Glomerular endothelial cell (primary cell): Measurements from ENCODE around the gene WASL. TPM values are rescaled to one million over a fixed set of nuclear protein-coding genes. Genes with fewer than 3 reads are reported as not detected.
"Not testable (repeated sequence)": the region's sequence is repeated elsewhere in the genome, so short reads cannot be mapped to it uniquely, and the experiment has no call there.

Source experiments
- DNase-seq: peaks from one replicate; pipeline ENCODE4 v3.0.0-alpha.2; 2011; ENCODE audit warnings: low read depth, low spot score; ENCODE audit errors: extremely low read depth
- total RNA-seq: library from RNA; depleted of rRNA; stranded (reverse); fragments of >200 nt; gene quantifications from 2 replicates; pipeline ENCODE4 v1.2.3, GENCODE V29; 2015

WASL gene
- total RNA-seq, result 24.9 and 25.6 TPM in 2 replicates

DNA sequence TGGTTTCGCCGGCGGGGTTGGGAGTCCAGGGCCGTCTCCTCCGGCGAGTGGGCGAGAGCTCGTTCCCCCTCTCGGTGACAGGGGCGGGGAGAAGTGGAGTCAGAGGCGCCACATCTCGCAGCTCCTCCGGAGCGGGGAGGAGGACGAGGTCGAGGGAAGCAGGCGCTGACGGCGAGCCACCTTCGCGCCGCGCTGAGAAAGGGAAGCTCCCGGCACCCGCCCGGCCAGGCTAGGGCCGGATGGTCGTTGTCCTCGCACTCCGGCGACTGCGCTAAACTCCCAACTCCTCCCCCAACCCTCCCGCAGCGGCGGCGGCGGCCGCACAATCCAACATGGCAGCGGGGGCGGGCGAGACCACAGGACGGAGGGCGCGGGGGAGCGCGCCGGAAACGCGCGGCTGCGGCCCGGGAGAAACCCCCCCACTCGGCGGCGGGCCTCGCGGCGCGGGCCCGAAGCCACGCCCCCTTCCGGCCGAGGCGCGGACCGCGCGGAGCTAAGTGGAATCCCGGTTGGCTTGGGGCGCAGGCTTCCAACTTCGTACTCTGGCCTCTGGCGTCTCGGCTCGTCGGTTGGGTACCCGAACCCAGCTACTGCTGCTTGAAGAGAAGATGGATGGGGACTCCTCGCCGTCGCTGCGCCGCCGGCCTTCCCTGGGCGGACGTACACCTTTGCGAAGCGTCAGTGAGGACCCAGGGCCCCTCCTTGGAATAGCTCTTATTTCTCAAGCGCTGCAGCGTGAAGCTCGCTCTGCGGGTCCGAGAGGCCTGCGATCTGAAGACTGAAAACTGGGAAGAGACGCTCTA lies at the start of gene WASL:
WASL (minus strand) TSS at position 270 of the 803 bp plus-strand sequence; CDS start at position 1, 269 bp downstream.
- no peak for DNase-seq

DNA sequence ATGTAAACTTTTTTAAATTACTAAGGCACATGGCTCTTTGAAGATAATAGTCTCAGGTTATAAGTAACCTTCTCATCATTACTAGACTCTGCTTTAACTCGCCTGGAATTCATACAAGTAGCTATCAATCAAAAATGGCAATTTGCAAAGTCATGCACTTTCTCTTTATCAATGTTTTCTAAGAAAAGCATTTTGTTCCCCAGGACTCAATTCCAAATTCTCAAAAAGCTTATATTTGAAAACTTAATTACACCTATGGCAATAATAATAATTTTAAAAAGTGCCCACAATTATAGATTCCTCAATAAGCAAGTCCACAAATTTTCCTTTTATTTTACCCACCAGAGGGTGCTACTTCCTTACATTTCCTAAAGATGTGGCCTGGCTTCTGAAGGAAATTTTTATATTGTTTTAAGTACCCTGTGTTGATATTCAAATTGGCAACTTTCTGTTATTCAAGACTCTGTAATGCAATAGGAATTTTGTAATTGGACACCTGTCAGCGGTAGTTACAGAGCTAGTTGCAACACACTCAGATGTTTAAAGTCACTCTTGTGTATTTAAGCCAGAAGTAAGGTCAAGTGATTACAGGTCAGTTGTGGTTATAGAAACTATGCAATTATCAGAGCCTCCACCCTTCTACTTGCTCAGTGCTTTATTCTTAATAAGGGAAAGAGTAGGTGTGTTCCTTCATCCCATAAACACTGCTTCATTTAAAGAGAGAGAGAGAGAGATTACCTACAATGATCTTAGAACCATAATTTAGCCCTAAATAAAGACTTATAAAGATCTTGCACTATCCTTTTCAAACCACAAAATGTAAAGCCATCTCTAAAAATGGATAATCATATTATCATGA lies 49.1 kb upstream of the WASL start:
- peak; percentile 42 for DNase-seq

DNA sequence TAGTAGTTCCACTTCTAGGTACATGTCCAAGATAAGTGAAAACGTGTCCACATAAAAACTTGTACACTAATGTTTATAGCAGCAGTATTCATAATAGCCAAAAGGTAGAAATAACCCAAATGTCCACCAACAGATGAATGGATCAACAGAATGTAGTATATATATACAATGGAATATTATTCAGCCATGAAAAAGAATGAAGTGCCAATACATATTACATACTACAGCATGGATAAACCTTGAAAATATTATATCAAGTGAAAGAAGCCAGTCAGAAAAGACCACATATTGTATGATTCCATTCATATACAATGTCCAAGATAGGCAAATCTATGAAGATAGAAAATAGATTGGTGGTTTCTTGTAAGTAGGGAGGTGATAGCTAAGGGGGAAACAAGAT lies 47.8 kb upstream of the WASL start:
- no peak for DNase-seq

DNA sequence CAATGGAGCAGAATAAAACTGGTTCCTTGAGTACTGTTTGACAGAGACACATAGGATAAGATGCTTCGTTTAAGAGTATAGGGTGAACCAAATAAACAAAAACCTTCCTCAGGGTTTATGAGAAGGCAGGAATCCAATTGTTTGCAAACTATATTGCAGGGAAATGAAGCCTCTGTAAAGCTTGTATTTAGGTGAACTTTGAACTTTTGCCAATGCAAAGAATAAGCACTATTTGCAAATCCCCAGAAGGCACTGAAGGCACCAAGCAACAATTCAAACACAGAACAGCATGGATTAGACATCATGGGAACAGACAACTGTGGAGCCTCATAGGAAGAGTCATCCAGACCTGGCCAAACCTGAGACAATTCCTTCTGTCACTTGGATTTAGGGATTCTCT lies 47.1 kb upstream of the WASL start:
- DNase-seq, result no peak

DNA sequence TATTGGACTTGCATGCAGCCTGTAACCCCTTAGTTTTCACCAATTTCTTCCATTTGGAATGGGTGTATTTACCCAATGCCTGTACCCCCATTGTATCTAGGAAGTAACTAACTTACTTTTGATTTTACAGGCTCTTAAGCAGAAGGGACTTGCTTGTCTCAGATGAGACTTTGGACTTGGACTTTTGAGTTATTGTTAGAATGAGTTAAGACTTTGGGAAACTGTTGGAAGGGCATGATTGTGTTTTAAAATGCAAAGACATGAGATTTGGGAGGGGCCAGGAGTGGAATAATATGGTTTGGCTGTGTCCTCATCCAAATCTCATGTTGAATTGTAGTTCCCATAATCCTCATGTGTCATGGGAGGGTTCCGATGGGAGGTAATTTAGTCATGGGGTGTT lies 46.3 kb upstream of the WASL start:
- DNase-seq, result not testable (repeated sequence)

DNA sequence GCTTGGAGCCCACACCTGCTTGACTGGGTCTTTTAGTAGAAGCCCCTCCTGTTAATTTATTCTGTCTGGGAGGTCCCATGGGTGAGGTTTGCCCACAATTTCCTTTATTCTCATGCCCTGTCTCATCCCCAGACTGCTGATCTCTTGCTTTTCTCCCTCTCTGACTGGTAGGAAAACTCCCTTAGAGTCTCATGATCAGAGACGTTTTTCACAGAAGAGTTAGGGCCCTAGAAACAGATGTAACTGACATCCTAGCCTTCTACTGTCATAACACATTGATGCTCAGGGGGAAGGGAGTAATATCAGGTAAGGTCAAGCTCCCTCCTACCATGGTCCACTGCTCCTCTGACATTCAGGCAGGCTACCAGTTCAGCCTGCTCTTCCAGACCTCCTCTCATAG lies 43.7 kb upstream of the WASL start:
- no peak for DNase-seq

DNA sequence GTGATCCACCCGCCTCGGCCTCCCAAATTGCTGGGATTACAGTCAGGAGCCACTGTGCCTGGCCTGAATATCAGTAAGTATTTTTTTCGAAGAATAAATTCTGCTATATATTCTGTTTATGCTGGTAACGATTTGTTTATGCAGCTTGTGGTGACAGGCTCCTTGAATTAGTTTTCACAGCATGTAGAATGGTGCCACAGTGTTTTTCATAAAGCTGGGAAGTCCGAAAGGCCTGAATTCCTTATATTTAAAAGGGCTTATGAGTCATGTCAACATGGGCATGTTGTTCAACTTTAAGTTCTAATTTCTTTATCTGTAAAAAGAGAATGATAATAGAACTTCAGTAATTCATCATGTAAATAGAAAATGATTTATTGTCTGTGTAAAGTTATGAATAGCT lies 42.2 kb upstream of the WASL start:
- DNase-seq, result no peak

DNA sequence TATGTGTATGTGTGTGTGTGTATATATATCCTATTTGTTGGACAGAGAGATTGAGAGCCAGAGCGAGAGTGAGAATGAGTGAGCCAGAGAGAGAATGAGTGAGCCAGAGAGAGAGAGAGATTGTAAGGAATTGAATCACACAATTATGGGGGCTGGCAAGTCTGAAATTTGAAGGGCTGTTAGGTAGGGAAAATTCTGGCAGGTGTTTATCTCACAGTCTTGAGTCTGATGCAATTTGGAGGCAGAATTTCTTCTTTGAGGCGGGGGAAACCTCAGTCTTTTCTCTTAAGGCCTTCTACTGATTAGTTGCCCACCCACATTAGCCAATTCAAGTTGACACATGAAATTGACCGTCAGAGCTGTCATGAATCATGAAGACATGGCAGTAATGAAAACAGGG lies 41.0 kb upstream of the WASL start:
- no peak for DNase-seq

DNA sequence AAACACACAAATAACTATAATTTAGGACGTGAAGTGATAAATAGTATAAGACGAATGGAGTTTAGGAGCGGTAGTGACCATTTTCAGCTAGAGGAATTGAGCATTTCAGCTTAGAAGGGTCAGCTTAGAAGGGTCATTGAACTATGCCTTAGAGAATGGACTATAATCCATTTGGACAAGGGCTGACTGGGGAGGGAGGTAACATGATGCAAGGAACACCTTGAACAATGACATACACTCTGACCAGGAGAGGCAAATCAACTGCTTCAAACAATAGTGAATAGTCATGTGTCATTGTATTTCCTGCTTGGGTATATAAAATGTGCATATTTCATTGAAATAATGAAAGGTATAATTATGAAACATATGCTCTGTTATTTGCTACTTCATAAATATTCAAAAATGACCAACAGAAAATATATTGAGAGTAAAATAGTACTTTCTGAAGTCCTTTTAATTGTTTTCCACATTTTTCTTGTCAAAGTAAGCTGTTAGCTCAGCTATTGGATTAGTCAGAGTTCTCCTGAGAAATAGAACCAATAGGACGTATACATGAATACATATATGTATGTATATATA lies 40.5 kb upstream of the WASL start:
- no peak for DNase-seq

DNA sequence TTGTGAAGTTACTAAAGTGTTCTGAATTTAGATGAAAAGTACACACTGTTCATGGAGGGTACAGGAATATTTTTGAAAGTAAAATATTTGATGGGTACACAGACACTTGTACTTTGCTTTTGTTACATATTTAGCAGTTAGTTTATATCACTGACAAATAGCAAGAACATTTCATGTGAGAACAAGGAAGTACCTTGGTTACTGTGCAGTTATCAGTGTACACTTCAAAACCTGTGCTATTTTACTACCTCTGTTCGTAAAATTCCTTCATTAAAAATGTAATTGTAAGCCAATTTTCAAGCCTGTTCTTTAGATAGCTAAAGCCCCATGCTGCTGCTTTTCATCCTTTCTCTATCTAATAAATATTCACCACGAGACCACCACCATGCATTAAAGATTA lies 39.8 kb upstream of the WASL start:
- no peak for DNase-seq

DNA sequence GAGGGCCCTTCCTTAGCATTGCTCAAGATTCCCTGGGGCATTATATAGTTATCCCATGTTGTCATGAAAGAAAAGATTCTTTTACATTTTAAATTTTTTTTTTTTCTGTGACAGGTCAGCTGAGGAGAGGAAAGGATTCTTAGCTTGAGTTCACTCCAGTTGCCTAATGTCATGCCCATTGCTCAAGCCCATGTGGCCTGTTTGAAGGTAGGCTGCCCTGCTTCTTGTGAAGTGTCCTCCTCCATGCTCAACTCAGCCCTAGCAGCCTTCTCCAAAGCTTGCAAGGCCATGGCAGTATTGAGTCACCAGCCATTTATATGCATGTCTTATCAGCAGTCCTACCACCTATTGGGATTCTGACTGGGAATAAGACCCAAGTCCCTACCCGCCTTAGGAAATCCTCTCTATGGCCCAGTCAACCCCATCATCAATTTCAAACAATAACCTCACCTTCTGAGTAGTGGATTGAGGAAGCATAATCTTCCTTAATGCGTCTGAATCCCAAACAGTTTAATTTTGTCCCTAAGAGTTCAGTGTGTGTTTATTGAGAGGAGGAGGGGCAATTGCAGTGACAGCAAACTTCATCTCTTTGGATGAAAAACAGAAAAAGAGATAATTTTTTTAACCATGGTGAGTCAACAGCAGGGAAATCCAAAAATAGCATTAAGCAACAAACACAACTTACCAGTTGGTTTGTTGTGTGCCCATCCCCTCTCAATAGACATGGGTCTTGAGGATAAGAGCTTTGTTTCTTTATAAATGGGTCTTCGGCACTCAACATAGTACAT lies 38.6 kb upstream of the WASL start:
- no peak for DNase-seq

DNA sequence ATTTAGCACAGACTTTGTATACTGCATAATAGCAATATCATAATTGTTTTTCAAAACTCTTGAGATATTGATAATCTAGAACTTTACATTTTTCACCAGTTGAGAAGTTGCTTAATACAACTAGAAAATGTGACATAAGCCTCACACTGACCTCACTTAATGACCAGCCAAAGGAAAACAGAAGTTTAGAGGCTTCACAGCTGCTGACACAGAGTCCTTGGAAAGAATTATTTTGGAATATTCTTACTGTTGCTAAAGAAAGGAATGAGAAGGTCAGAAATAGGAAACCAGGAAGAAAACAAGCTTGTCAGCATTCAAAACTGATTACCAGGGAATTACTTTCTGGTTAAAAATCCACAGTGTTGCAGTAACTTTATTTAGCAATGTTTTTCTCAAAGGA lies 35.5 kb upstream of the WASL start:
- DNase-seq, result no peak

DNA sequence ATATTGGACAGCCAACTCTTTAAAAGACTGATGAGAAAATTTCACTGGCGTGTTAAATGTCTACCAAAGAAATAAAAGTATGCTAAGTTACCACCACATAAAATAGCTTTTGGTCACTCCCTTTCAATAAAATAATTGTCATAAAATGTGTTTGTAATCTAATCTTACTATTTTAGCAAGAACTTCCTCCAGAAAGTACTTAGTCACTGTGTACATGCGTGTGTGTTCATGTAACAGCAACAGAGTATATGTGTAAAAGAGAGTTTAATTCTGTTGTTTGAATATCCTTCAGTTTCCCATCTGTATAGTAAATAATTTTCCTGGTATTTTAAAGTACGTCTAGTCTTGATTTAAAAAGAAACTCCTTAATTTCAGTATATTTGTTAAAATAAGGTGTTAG lies 35.0 kb upstream of the WASL start:
- DNase-seq, result no peak

DNA sequence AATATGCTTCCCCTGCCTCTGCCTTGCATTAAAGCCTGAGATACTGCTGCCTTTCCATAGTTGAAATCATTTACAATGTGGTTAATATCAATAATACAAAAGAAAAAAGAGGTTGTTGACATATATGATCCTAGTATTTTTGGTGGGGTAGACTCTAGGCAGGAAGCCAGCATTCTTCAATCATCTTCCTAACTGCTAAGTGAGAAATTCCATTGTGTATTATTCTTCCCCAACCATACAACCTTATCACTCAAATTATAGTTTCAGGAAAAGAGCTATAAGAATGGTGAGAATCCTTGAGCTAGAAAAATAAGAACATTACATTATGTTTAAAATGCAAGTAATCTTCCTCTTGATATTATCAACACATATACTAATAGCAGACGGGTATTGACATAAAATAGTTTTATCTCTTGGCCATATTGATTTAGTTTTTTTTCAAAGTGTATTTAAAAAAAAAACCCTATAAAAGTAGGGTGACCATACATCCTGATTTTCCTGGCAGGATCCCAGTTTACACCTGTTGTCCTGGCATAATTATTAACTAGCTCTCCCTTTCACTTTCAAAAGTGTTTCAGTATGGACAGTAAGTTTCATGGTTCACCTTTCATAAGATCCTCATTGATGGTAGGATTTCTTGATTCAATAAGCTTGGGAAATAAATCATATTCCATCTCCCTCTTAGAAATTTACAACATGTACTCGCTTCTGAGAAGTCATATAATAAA lies 33.4 kb upstream of the WASL start:
- DNase-seq, result no peak

DNA sequence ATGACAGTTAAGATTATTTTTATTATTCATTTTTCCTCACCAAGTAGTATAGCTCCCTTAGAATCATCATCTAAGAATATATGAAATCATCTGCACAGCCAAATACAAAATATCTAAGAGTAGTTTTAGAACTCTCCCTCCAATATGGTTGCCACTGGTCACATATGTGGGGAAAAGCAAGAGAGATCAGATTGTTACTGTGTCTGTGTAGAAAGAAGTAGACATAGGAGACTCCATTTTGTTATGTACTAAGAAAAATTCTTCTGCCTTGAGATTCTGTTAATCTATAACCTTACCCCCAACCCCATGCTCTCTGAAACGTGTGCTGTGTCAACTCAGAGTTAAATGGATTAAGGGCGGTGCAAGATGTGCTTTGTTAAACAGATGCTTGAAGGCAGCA lies 31.7 kb upstream of the WASL start:
- DNase-seq, result not testable (repeated sequence)

DNA sequence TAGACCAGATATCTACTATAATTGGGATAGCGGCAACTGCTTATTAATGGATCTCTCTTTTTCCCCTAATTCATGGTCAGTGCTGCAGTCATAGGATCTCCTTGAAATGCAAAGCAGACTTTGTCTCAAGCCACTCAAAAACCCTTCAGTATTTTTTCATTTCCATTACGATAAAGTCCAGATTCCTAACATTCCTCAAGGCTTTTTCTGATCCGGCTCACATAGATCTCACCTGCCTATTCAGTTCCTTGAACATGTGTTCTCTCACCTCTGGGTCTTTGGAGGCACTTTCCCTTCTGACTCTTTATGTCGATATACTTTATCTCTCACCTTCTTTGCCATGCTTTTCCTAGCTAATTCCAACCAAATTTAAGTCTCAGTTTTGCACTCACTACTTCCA lies 25.7 kb upstream of the WASL start:
- DNase-seq, result no peak

DNA sequence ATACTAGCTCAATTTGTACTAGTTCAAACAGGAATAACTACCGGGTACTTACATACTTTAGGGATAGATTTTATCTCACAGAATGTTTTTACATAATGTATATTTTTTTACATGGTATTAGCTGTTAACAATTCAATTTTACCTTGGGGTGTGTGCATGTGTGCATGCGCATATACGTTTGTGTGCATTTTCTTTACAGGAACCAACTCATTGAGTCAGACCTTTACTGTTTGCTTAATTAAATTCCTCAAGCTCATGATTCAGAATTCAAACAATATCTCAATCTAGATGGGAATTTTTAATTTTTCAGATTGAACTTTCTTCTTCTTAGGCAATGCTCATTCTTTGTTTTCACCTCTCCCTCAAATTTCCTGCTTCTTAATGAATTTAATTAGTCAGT lies 24.7 kb upstream of the WASL start:
- no peak for DNase-seq

DNA sequence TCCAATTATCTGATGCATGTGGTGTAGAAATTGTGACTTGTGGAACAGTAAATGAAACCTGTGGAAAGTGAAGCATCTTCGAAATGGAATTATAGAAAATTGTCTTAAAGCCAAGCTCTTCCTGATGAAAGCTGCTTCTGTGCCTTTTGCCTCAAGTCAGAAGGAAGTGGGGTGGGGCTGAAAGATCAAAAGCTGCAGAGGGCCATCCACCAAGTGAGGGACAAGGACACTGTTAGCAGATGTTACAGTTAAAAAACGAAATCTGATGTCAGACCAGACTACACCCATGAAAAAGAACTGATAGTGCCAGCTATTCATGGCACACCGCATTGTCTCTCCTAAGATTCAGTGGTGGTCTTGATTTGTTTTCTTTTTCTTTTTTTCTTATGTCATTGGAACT lies 23.8 kb upstream of the WASL start:
- DNase-seq, result no peak

DNA sequence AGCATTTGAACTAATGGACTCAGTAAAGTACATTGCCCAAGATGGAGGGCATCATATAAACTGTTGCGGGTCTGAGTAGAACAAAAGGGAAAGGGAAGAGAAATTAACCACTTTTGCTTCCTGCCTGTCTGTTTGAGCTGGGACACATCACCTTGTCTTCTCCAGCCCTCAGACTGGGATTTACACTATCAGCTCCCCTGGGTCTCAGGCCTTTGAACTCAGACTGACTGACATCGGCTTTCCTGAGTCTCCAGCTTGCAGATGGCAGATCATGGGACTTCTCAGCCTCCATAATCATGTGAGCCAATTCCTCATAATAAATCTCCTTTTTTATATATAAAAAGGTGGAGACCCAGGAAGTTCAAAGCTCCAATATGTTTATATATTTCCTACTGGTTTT lies 23.0 kb upstream of the WASL start:
- no peak for DNase-seq

DNA sequence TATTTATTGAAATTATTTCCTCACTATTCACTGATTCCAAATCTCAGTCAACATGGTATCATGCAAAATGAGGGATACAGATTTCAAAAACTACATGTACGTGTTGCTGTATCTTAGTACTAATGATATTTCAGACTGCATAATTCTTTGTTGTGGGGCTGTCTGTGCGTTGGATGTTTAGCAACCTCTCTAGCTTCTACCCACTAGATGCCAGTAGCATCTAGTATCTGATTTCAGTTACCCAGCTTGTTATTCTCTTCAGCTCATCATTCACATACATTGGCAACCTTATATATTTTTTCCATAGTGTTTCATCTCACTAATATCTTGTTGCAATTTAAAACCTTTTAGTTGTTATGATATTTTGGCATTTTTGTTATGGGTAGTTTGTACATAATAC lies 22.5 kb upstream of the WASL start:
- no peak for DNase-seq
